Stimulated activated CD8-positive, alpha-beta memory T cell treated with anti-CD3 and anti-CD28 coated beads, Interleukin-7, amount 100 ng/mL, for 24 hours (primary cell): Measurements from ENCODE around the gene PPP2R2D.
"Not testable (repeated sequence)": the region's sequence is repeated elsewhere in the genome, so short reads cannot be mapped to it uniquely, and the experiment has no call there.

Experiments used
- DNase-seq: peaks from one replicate; pipeline ENCODE4 v3.0.0-alpha.2; 2020; ENCODE audit warnings: low read depth

PPP2R2D gene

DNA sequence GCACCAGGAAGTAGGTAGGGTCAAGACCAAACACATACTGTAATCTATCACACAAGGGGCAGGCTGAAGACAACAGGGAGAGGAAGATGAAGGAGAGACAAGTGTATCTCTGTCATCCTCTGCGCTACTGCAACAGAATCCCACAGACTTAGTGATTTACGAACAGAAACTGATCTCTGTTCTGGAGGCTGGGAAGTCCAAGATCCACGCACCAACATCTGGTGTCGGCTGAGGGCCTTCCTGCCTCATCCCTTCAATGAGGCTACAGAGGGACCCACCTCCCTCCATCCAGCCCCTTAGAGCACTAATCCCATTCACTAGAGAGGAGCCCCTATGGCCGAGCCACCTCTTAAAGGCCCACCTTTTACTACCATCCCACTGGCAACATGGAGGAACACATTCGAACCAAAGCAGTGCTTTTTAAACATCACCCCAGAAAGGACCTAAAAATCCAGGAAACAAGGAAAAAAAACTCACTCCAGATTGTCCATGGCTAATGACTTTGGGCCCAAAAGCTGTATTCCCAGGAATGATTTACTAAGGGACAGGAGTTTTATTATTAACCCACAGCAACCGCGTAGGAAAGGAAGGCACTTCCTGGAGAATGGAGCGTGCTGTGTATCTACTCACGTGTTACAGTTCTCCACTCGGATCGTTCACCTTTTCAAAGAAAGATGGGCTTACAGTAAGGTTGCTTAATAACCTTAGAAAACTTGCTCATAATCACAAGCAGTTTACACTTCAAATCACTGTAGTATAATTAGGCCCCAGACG lies 76.7 kb downstream of the PPP2R2D start:
- DNase-seq, result no peak

DNA sequence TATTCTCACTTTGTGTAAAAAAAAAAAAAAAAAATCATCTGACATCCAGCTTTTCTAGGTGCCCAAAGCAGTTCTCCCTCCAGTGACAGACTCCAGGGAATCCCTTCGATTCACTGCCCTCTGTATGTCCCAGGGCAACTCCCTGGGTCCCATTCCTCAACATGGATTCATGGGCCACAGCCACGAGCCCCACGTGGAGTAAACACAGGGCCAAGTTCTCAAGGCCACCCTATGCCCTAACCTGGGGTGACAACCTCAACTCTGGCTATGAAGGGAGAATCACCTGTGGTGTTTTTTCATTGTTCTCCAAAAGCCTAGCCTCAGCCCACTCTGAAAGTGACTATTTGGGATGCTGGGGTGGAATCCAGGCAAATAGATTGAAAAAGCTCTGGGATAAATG lies 77.6 kb downstream of the PPP2R2D start:
- no peak for DNase-seq

DNA sequence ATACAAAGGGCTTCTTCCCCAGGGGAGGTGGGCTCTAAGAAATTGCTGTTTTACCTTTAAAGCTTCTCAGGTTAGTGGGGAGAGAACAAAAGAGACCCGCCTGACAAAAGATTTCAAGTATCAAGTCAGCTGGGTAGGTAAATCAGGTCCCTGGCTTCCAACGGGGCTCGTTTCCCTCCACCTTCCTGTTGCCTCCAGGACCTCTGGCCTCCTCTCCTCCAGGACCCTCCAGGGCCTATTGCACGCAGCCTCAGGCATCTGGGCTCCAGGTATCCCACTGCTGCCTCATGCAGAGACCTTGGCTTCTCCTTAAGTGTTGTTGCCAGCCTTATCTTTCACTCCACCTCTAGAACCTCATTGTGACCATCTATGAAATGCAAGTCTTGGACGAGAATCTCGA lies 78.0 kb downstream of the PPP2R2D start:
- no peak for DNase-seq

DNA sequence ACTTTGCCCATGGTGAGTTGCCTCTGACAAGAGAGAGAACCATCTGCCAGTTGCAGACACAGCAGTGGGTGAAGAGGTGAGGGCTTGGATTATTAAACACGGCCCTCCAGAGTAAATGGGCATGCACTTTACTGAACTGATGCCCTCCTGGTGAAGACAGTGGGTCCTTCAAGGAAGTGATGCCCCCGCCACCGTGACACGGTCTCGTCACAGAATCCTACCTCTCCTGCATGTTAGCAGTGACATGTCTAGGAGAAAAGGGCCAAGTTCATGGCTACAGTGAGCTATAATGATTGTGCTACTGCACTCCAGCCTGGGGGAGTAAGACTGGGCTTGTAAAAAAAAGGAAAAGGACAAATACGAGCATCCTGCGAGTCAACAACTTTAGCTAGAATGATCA lies 78.5 kb downstream of the PPP2R2D start:
- DNase-seq, result no peak

DNA sequence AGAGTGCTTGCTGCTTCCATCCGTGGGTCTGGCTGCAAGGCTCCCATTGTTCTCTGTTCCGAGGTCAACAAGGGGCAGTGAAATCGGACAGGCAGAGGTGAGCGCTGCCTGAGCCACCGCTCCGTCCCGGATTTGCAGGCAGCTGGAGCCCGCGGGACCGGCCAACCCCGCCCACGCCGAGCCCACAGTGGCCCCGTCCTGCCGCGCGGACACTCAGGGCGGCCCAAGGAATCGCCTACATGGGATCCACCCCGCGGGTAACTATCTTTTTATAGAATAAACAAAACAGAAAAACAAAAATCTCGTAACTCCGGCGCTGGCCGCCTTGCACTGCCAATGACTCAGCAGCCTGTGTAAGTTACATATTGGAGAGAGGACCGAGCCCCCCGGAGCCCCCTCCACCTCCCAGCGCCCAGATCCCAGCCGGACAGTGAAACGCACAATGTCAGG lies 79.0 kb downstream of the PPP2R2D start:
- no peak for DNase-seq

DNA sequence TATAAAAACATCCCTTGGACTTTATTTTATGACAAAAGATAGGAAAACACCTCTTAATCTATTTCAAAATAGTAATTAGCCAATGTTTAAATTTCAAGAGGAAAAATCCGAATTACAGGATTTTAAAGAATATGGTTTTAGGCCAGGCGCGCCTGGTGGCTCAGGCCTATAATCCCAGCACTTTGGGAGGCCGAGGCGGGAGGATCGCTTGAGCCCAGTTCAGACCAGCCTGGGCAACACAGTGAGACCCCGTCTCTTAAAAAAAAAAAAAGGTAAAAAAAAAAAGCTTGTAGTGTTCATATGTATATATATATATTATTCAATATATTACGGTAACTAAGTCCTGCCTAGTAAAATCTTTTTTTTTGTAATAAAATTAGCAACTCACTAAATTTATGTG lies 79.5 kb downstream of the PPP2R2D start:
- DNase-seq, result no peak

DNA sequence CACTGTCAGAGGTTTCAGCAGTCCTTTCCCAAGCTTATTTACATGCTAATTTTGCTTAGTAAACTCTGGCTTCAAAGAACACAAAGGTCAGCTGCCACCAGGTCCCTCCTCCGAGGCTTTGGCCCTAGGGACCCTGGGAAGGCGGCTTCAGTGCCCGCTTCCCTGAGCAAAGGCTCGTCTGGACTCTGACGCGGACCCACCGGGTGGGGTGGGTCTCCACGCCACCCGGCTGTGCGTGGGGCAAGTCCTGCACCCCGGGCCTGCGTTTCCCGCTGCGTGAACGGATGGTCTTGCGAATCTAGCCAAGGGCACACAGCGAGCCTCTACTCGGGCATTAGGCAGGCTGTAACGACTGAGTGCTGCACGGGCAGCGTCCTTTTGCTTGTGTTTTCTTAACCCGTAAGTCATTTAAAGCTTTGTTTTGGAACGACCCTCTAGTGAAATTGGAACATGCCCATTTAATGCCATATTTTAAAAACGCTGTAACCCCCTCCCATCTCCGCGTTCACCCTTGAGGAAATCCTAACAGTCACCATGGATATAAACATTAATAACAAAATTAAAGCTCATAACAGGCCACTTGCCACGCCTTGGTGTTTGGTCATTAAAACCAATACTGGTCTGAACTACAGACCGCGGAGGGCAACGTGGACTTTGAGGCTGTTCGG lies 80.1 kb downstream of the PPP2R2D start:
- DNase-seq, result no peak

DNA sequence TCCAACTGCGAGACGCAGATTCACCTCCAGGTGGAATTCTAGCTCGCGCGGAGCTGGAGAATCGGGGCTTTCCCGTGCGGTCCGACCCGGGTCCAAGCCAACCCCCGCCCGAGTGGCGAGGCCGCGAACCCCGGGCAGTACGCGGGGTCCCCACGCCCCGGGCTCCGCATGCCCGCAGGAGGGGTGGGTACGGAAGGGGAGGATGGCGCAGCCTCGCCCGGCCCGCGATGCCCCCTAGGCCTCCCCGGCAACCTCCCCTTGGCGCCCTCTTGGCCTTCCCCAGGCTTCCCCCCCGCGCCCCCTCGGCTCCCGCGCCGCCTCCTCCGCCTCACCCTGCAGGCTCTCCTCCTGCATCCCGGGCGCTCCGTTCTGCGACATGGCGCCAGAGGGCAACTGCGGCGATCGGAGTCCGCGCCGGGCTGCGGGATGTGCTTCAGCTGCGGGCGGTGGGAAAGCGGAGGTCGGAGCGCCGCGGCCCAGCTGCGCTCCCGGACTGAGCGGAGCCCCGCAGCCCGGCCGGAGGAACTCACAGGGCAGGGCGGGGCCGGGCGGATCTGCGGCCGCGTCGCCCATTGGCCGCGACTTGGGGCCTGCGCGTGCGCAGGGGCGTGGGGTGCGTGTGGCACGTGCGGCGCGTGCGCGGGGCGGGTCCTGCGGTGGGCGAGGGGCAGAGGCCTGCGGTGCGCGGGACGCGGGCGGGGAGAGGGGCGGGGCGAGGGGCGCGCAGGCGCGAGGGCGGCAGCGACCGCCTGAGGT lies 80.8 kb downstream of the PPP2R2D start, which contains the start of gene BNIP3:
Gene BNIP3, minus strand, starts transcription at position 495 of the 756 bp plus-strand sequence. Its CDS starts 117 bp downstream, at position 378.
- peak; percentile 89 for DNase-seq

DNA sequence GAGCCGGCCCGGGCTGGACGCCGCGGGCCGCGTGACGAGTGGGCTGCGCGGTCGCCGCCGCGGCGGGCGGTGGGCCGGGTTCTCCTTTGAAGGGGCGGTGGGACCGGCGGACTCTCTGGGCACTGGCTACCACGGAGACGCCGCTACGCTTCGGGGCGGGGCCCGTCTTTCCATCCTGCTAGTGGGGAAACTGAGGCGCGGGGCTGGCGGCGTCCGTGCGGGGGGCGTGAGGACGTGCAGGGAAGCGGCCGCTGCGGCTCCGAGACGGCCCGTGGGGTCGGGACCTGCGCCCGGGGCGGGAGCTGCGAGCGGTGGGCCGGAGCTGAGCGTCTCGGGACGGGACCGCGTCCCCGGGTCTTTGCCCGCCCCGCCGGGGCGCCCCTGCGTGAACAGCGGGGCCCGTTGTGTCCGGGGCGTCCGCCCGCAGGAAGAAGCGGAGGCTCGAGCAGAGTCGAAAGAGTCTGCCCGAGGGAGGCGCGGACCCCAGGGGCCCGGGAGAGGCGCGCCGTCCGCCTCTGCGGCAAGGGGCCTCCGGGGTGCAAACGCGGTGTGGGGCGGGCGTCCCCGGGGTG lies 81.5 kb downstream of the PPP2R2D start:
- DNase-seq, result no peak

DNA sequence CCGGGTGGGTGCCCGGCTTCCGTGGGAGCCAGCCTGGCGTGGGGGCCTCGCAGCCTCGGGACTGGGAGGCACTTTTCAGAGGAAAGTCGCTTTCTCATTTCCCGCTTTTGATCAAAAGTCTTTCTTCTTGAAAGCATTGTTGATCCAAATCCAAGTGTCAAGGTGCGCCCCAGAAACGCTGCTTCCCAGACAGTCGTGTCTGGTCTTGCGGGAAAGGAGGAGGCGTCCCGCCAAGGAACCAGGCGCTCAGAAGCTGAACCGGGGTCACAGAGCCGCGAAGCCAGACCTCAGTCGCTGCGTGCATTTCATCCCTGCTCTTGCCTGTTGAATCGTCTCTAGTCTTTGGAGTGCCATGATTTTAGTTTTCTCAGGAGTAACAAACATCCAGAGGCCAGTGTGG lies 82.0 kb downstream of the PPP2R2D start:
- no peak for DNase-seq

DNA sequence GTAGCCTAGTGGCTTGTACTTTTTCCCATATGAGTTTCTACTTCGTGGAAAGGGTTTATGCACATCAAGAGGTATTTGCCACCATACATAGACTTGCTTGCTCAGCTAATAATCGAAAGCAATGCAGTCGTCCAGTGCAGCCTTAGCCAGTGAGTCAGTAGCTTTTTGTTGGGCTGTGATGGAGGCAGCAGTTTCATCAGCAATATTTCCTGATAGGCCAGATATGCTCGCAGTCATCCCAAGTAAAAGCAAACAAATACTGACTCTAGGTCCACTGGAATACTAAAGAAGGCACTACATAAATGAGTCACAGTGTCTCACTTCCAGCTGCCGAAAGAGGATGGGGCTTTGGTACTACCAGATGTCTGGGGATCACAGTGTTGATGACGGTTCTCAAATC lies 83.0 kb downstream of the PPP2R2D start:
- DNase-seq, result no peak

DNA sequence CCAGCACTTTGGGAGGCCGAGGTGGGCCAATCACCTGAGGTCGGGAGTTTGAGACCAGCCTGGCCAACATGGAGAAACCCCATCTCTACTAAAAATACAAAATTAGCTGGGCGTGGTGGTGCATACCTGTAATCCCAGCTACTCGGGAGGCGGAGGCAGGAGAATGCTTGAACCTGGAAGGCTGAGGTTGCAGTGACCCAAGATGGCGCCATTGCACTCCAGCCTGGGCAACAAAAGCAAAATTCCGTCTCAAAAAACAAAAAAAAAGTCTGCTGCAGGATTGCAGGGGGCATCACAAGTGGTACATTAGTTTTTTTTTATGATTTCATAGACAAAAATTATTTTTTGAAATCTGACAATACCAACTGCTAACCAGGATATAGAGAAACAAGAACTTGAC lies 86.0 kb downstream of the PPP2R2D start:
- DNase-seq, result not testable (repeated sequence)

DNA sequence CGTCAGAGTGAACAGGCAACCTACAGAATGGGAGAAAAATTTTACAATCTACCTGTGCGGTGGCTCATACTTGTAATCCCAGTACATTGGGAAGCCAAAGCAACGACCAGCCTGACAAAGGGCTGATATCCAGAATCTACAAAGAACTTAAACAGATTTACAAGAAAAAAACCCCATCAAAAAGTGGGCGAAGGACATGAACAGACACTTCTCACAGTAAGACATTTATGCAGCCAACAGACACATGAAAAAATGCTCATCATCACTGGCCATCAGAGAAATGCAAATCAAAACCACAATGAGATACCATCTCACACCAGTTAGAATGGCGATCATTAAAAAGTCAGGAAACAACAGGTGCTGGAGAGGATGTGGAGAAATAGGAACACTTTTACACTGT lies 86.5 kb downstream of the PPP2R2D start:
- DNase-seq, result not testable (repeated sequence)

DNA sequence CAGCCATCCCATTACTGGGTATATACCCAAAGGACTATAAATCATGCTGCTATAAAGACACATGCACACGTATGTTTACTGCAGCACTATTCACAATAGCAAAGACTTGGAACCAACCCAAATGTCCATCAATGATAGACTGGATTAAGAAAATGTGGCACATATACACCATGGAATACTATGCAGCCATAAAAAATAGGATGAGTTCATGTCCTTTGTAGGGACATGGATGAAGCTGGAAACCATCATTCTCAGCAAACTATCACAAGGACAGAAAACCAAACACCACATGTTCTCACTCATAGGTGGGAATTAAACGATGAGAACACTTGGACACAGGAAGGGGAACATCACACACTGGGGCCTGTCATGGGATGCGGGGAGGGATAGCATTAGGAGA lies 87.0 kb downstream of the PPP2R2D start:
- DNase-seq, result not testable (repeated sequence)

DNA sequence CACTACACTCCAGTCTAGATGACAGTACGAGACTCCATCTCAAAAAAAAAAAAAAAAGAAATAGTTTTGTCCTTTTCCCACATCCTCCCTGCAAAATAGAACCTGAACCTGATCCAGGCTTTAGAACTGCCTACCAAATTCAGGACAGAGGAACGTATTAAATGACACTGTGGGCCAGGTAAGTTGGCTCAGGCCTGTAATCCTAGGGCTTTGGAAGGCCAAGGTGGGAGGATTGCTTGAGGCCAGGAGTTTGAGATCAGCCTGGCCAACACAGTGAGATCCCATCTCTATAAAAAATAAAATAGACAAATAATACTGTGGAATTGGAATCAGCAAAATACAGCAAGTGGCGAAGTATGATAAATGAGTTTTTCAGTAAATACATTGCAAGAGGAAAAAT lies 90.9 kb downstream of the PPP2R2D start:
- no peak for DNase-seq

DNA sequence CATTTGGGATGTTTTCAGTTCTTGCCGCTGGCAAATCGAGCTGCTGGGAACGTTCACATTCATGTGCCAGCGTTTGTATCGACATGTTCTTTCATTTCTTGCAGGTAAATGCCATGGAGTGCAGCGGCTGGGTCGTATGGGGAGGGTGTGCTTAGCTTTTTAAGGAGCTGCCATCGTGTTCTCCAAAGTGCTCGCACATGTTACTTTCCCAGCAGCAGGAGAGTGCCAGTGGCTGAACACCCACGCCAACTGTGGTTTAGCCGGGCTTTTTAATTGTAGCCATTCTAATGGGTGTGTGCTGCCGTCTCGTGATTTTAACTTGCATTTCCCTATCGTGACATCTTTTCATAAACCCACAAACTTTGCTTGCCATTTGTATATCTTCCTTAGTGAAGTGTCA lies 92.5 kb downstream of the PPP2R2D start:
- DNase-seq, result no peak

DNA sequence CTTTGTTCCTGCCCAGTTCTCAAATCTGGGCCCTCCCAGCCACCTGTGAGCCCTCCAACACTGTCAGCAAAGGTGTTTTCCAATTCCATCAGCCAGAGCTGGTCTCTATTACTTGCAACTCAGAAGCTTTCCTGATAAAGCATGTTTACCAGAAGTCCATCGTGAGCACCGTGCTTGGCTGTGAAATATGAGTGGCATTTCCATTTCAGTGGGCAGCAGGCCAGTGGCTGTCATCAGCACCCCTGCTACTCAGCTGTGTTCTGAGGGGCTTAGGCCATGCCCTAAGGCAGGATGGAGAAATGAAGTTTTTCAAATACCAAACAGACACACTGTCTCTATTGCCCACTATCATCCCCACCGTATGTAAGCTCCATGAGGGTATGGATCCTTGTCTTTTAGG lies 93.6 kb downstream of the PPP2R2D start:
- DNase-seq, result no peak

DNA sequence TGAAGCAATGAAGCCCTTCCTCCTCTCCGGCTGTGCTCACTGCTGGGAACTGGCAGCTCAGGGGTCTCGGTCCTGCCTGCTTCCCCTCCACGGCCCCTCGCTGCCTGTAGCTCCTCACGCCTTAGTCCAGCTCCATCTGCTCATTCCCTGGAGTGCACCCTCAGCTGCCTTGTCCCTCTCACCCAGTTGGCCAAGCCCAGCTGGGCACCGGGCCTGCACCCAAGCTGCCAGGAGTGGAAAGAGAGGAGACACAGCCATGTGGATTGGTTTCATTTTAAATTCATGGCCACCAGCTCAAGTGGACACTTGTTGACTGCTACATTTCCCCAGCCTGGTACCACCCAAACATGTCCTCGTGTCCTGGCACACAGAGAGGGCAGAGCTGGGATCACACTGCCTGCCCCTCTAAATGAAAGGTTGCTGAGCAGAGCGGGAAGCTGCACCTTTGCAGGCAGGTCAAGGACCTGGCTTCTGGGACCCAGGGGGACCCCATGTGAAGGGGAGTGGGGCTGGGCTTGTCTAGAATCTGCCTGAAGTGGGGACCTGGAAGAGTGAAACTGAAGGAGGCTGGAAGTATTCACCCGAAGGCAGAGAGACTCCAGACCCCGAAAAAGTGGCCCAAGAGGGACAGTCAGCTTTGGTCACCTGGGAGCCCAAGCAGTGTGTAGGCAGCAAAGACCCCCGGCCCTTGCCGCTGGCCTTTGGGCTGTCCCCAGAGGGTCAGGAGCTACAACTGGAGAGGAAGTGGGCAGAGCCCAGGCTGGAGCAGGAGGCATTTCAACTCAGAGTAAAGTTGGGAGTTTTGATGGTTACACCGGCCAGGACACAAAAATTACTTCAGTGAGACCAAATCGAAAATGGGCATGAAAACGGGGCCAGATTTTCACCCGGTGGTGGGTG lies 95.9 kb downstream of the PPP2R2D start:
- DNase-seq, result no peak

DNA sequence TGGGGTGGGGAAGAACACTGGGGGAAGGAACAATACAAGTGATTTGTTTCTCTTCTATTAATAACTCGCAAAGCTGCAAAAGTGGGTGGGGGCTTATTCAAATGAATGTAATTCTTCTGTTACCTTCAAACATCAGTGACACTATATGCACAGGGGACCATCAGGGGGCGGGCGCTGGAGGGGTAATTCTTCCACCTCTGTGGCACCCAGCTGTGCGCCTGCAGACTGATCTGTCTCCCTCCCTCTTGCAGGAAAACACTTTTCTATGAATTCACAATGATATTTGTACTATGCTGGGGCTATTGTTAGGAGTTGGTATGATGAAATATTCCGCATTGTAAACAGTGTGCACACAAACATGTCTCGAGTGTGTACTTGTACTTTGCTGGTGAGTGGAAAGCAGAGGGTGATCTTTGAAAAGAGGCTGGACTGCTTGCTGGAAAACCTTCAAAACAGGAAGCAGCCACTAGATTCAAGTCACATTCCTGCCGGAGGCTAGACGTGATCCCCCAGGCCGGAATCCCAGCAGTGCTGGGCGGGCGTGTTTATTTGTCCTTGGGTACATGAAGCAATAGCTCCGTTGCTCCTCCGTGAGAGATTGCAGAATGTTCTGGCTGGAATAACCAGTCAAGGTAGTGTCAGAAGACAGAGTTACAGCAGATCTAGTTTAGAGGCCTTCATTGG lies 96.7 kb downstream of the PPP2R2D start:
- DNase-seq, result no peak

DNA sequence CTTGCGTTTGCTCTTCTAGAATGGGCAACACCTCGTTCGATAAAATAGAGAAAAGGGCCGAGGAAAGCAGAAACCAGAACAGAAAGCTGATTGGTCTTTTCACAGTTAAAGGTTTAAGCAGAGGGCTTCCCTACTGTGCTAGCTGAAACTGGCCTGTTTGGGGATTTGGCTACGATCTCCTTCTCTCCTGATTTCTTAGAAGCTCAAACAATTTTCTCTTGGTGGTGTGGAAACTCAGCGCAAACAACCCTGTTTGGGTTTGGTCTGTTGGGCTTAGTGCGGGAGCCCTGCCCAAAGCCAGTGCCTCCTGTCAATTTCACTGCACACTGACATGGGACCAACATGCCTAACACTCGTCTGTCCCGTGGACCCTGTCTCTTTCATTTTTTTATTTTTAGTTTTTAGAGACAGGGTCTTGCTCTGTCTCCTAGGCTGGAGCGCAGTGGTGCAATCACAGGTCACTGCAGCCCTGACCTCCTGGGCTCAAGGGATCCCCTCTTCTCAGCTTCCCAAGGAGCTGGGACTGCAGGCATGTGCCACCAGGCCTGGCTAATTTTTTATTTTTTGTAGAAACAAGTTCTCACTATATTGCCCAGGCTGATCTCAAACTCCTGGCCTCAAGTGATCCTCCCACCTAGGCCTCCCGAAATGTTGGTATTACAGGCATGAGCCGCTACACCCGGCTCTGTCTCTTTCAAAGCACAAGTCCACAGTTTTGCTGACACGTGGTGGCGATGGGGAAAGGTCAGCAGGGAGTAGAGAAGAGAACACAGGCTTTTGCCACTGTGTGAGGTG lies 97.4 kb downstream of the PPP2R2D start:
- DNase-seq, result no peak
